Neural progenitor cell (in vitro differentiated cells): ENCODE results near the gene SPRY1. TPM values are rescaled to one million over a fixed set of nuclear protein-coding genes. Genes with fewer than 3 reads are reported as not detected.

Source experiments
- DNase-seq: peaks from one replicate; pipeline ENCODE4 v3.0.0-alpha.2; 2016; ENCODE audit warnings: low spot score
- H2AFZ ChIP-seq: fragments of 200-600 bp; sonication (generic); replicated peaks from 2 replicates; pipeline ENCODE4 v1.6.1; 2016; ENCODE audit warnings: antibody characterized with exemption
- H3F3A ChIP-seq: fragments of 200-600 bp; sonication (generic); 2 replicates; pipeline ENCODE4 v1.6.1; 2016; ENCODE audit warnings: antibody characterized with exemption, low read depth
- H3K27ac ChIP-seq: fragments of 200-600 bp; sonication (generic); 2 replicates; pipeline ENCODE4 v1.5.1; 2016; ENCODE audit warnings: mild to moderate bottlenecking
- H3K27me3 ChIP-seq: fragments of 200-600 bp; sonication (generic); 2 replicates; pipeline ENCODE4 v1.6.1; 2016; ENCODE audit warnings: mild to moderate bottlenecking, moderate library complexity
- H3K36me3 ChIP-seq: fragments of 200-600 bp; sonication (generic); 2 replicates; pipeline ENCODE4 v1.5.1; 2016
- H3K4me1 ChIP-seq: fragments of 200-600 bp; sonication (generic); 2 replicates; pipeline ENCODE4 v1.6.1; 2016; ENCODE audit warnings: mixed run types
- H3K4me2 ChIP-seq: fragments of 200-600 bp; sonication (generic); 2 replicates; pipeline ENCODE4 v1.6.1; 2016
- H3K4me3 ChIP-seq: fragments of 200-600 bp; sonication (generic); 2 replicates; pipeline ENCODE4 v1.5.1; 2016
- H3K79me2 ChIP-seq: fragments of 200-600 bp; sonication (generic); 2 replicates; pipeline ENCODE4 v1.6.1; 2016; ENCODE audit warnings: low read depth
- H3K9ac ChIP-seq: fragments of 200-600 bp; sonication (generic); 2 replicates; pipeline ENCODE4 v1.6.1; 2016
- H3K9me3 ChIP-seq: fragments of 200-600 bp; sonication (generic); 2 replicates; pipeline ENCODE4 v1.5.1; 2016; ENCODE audit warnings: low read depth
- H4K20me1 ChIP-seq: fragments of 200-600 bp; sonication (generic); 2 replicates; pipeline ENCODE4 v1.6.1; 2016; ENCODE audit warnings: low read depth
- H3K27ac Mint-ChIP-seq: 3 replicates; pipeline ENCODE4 v1.8.0; 2021; ENCODE audit warnings: mixed read lengths
- H3K27me3 Mint-ChIP-seq: 2 replicates; pipeline ENCODE4 v1.8.0; 2022; ENCODE audit warnings: low read depth, mild to moderate bottlenecking, inconsistent platforms, moderate library complexity, mixed read lengths; ENCODE audit not compliant: insufficient read depth
- H3K36me3 Mint-ChIP-seq: 3 replicates; pipeline ENCODE4 v1.8.0; 2021; ENCODE audit warnings: mixed read lengths
- H3K4me1 Mint-ChIP-seq: 3 replicates; pipeline ENCODE4 v1.8.0; 2021; ENCODE audit warnings: mixed read lengths
- H3K4me3 Mint-ChIP-seq: 3 replicates; pipeline ENCODE4 v1.8.0; 2021; ENCODE audit warnings: mild to moderate bottlenecking, moderate library complexity, mixed read lengths
- H3K9me3 Mint-ChIP-seq: 3 replicates; pipeline ENCODE4 v1.8.0; 2020; ENCODE audit warnings: mixed read lengths
- EZH2 ChIP-seq: fragments of 200-600 bp; sonication (generic); IDR thresholded peaks from 2 replicates; pipeline ENCODE4 v1.6.1; 2017; ENCODE audit warnings: antibody characterized with exemption, mild to moderate bottlenecking, moderate library complexity
- EZH2phosphoT487 ChIP-seq: fragments of 200-600 bp; sonication (generic); IDR thresholded peaks from 2 replicates; pipeline ENCODE4 v1.6.1; 2017; ENCODE audit warnings: antibody characterized with exemption
- total RNA-seq: library from RNA; depleted of rRNA; stranded (reverse); fragments of >200 nt; gene quantifications from 2 replicates; pipeline ENCODE4 v1.2.3, GENCODE V29; 2015; ENCODE audit warnings: low replicate concordance
- TF ChIP-seq, protein P1 (sequence below): fragments of 200-600 bp; sonication (generic); IDR thresholded peaks from 2 replicates; pipeline ENCODE4 v1.5.1; 2017; ENCODE audit warnings: antibody characterized with exemption, mild to moderate bottlenecking

Gene SPRY1
- total RNA-seq, 1 donor from 2014 or later = 35.9 TPM

DNA sequence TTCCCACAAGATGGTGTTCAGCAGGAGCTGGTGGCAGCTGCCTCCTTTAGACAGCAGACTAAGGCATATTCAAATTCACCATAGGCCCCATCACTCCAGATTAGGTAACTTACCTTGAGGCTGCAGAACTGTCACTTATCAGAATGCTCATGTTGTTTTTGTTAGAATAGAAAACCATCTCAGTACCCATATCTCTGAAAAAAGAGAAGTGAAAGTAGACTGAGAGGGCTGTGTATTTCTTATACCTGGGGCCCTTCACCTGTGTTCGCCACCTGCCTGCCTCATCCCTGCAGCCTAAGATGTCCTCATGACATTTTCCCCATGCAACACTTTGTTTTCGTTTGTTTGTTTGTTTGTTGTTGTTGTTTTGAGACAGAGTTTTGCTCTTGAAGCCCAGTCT lies 32.9 kb upstream of the SPRY1 start:
- Histone ChIP-seq H3K9ac (no peak overlapping the region), H3K9me3 (peaks cover 8% of the 10 kb centered on the region), H3K4me2 (no peak overlapping the region), H2AFZ (no peak overlapping the region), H3K4me1 (peaks cover 10% of the 10 kb centered on the region), H3K4me3 (no peak overlapping the region), H4K20me1 (no peaks in the 10 kb centered on the region), H3K36me3 (no peaks in the 10 kb centered on the region), H3K27me3 (no peaks in the 10 kb centered on the region), H3K79me2 (no peaks in the 10 kb centered on the region), H3F3A (peaks cover 10% of the 10 kb centered on the region), H3K27ac (no peak overlapping the region)
- H3K27ac Mint-ChIP-seq = no peak overlapping the region
- H3K4me3 Mint-ChIP-seq = no peak overlapping the region
- peaks cover 11% of the 10 kb centered on the region for H3K9me3 Mint-ChIP-seq
- H3K27me3 Mint-ChIP-seq = peaks cover 3% of the 10 kb centered on the region
- TF ChIP-seq EZH2phosphoT487 (no peak), EZH2 (no peak)
- TF ChIP-seq, protein P1, sequence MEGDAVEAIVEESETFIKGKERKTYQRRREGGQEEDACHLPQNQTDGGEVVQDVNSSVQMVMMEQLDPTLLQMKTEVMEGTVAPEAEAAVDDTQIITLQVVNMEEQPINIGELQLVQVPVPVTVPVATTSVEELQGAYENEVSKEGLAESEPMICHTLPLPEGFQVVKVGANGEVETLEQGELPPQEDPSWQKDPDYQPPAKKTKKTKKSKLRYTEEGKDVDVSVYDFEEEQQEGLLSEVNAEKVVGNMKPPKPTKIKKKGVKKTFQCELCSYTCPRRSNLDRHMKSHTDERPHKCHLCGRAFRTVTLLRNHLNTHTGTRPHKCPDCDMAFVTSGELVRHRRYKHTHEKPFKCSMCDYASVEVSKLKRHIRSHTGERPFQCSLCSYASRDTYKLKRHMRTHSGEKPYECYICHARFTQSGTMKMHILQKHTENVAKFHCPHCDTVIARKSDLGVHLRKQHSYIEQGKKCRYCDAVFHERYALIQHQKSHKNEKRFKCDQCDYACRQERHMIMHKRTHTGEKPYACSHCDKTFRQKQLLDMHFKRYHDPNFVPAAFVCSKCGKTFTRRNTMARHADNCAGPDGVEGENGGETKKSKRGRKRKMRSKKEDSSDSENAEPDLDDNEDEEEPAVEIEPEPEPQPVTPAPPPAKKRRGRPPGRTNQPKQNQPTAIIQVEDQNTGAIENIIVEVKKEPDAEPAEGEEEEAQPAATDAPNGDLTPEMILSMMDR = no peak
- no peak for DNase-seq
- peaks cover 9% of the 10 kb centered on the region for H3K4me1 Mint-ChIP-seq
- H3K36me3 Mint-ChIP-seq = no peaks in the 10 kb centered on the region

DNA sequence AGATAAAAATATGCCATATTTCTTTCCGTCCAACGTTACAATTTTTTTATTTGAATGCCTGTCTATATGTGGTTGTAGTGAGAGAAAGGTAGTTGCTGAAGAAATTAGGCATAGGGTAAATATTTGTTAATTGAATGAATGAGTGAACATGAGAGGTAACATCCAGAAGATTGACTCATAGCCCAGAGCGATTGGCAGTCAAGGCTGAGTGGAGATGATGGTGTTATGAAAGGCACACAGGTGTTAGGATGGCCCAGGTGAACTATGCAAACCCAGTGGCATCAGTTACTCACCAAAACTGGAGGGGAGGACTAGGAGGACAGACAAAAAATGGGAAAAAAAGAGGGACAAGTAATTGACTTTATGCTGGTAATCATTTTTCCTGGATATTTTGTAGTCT lies 31.7 kb upstream of the SPRY1 start:
- Mint-ChIP-seq H3K4me3 (no peak overlapping the region), H3K4me1 (peaks cover 9% of the 10 kb centered on the region), H3K27ac (no peak overlapping the region), H3K27me3 (peaks cover 3% of the 10 kb centered on the region), H3K36me3 (no peaks in the 10 kb centered on the region), H3K9me3 (peaks cover 9% of the 10 kb centered on the region)
- Histone ChIP-seq H2AFZ (no peak overlapping the region), H3K9me3 (peaks cover 8% of the 10 kb centered on the region), H3K27me3 (no peaks in the 10 kb centered on the region), H4K20me1 (no peaks in the 10 kb centered on the region), H3F3A (peaks cover 10% of the 10 kb centered on the region), H3K9ac (no peak overlapping the region), H3K36me3 (no peaks in the 10 kb centered on the region), H3K4me2 (no peak overlapping the region), H3K79me2 (no peaks in the 10 kb centered on the region), H3K27ac (no peak overlapping the region), H3K4me3 (no peak overlapping the region), H3K4me1 (peaks cover 10% of the 10 kb centered on the region)
- TF ChIP-seq, protein P1 = no peak
- TF ChIP-seq EZH2phosphoT487 (no peak), EZH2 (no peak)
- DNase-seq = no peak

DNA sequence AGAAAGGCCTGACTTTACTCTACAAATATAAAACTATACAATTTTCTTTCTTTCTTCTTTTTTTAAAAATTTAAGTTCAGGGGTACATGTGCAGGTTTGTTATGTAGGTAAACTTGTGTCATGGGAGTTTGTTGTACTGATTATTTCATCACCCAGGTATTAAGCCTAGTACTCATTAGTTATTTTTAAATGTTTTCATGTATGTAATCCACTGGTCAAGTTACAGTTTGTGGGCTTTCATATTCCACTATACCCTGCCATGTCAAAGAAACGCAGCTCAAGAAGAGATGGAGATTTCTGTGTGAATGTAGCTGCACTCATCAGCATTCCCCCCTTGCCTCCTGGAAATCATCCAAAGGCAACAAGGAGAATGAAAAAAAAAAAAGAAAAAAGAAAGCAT lies 31.2 kb upstream of the SPRY1 start:
- Histone ChIP-seq H3K27ac (no peak overlapping the region), H3K4me1 (peaks cover 10% of the 10 kb centered on the region), H3F3A (peaks cover 10% of the 10 kb centered on the region), H3K9ac (no peak overlapping the region), H3K79me2 (no peaks in the 10 kb centered on the region), H3K36me3 (no peaks in the 10 kb centered on the region), H4K20me1 (no peaks in the 10 kb centered on the region), H3K9me3 (peaks cover 8% of the 10 kb centered on the region), H3K4me3 (no peak overlapping the region), H3K4me2 (no peak overlapping the region), H2AFZ (no peak overlapping the region), H3K27me3 (no peaks in the 10 kb centered on the region)
- Mint-ChIP-seq H3K36me3 (no peaks in the 10 kb centered on the region), H3K4me3 (no peak overlapping the region), H3K4me1 (peaks cover 9% of the 10 kb centered on the region), H3K27me3 (peaks cover 3% of the 10 kb centered on the region), H3K9me3 (peaks cover 9% of the 10 kb centered on the region), H3K27ac (no peak overlapping the region)
- DNase-seq = no peak
- TF ChIP-seq, protein P1 = no peak
